ENCODE results near the gene KLF18. TPM values are rescaled to one million over a fixed set of nuclear protein-coding genes. Genes with fewer than 3 reads are reported as not detected.

Gene KLF18
- total RNA-seq (2022) (not detected in 2 replicates), Bru-seq, nascent RNA (not detected), BruChase-seq, experiment 1, labeled RNA remaining after a 2-hour chase (not detected), BruChase-seq, experiment 2, labeled RNA remaining after a 6-hour chase (not detected)
- long read RNA-seq: 0 reads

DNA sequence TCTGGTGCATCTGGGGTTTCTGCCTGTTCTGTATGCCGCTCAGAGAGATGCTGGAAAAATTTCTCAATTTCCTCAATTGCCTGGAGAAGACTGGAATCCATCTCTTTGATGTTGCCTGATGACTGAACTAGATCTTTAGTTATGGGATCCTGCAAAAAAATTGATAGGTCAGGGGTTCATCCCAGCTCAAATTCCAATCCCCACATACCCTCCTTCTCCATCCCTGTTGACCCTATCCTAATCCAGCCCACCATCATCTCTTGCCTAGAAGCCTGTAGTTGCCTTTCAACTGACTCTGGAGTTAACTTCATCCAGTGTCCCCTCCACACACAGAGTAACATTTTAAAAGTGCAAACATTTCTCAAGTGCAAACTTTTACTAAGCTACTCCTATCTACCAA lies at the start of gene KLF18:
KLF18 (minus strand) TSS at position 101 of the 400 bp plus-strand sequence; CDS start at position 101, 0 bp downstream.
- Mint-ChIP-seq H3K9me3 (ENCODE audit: unreplicated experiment) (peaks cover 14% of the 10 kb centered on the region), H3K4me3 (ENCODE audit: unreplicated experiment) (no peak within 1 kb of the TSS), H3K27me3 (ENCODE audit: insufficient read depth, unreplicated experiment) (no peaks in the 10 kb centered on the region), H3K4me1 (ENCODE audit: low read depth, unreplicated experiment) (no peaks in the 10 kb centered on the region), H3K27ac (ENCODE audit: unreplicated experiment) (no peak within 1 kb of the TSS), H3K36me3 (ENCODE audit: insufficient read depth, unreplicated experiment) (no peaks in the 10 kb centered on the region)
- no TSS peak for BruUV-seq (replicated peaks)
- no peaks in the 10 kb centered on the region for H3K36me3 ChIP-seq (ENCODE audit: control insufficient read depth, insufficient read depth, low read length)
- ChIA-PET POLR2A (no interaction called here), CTCF (no interaction called here)
- no peaks in the 10 kb centered on the region for H3K4me1 ChIP-seq
- no peak for DNase-seq
- H3K9me3 ChIP-seq: peaks cover 11% of the 10 kb centered on the region
- H3K4me3 ChIP-seq (ENCODE audit: low read depth, low read length): no peak within 1 kb of the TSS
- H3K27me3 ChIP-seq (replicated peaks; ENCODE audit: control insufficient read depth, insufficient read depth, low read length): no peaks in the 10 kb centered on the region
- TF ChIP-seq, protein P1, sequence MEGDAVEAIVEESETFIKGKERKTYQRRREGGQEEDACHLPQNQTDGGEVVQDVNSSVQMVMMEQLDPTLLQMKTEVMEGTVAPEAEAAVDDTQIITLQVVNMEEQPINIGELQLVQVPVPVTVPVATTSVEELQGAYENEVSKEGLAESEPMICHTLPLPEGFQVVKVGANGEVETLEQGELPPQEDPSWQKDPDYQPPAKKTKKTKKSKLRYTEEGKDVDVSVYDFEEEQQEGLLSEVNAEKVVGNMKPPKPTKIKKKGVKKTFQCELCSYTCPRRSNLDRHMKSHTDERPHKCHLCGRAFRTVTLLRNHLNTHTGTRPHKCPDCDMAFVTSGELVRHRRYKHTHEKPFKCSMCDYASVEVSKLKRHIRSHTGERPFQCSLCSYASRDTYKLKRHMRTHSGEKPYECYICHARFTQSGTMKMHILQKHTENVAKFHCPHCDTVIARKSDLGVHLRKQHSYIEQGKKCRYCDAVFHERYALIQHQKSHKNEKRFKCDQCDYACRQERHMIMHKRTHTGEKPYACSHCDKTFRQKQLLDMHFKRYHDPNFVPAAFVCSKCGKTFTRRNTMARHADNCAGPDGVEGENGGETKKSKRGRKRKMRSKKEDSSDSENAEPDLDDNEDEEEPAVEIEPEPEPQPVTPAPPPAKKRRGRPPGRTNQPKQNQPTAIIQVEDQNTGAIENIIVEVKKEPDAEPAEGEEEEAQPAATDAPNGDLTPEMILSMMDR (IDR thresholded peaks at IDR 0.05; ENCODE audit: insufficient read depth in 1 of 2, low read depth in 1 of 2, low read length in 1 of 2, severe bottlenecking in 1 of 2, unreplicated experiment in 1 of 2): no peak
- intact Hi-C loops (cut with micrococcal nuclease; ENCODE audit: unreplicated experiment): no loop called here

DNA sequence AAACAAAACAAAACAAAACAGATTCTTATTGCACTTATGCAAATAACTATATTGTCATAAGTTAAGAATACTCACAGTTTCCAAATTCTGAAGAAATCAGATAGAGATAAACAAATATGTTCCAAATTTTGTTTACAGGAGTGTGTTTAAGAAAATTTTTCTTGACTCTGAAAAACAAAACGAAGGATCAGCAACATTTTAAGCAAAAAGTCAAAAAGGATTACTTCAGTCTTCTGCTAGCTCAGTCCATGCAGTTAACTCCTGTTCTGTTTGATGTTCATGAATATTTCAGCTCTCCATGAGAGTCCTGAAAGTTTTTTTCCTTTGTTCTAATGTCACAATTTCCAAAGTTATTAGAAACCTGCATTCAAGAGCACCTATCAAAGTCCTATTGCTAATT lies 33.2 kb upstream of the KLF18 start:
- Mint-ChIP-seq H3K27ac (ENCODE audit: unreplicated experiment) (no peak overlapping the region), H3K27me3 (ENCODE audit: insufficient read depth, unreplicated experiment) (no peaks in the 10 kb centered on the region), H3K36me3 (ENCODE audit: insufficient read depth, unreplicated experiment) (no peaks in the 10 kb centered on the region), H3K4me1 (ENCODE audit: low read depth, unreplicated experiment) (peaks cover 4% of the 10 kb centered on the region), H3K4me3 (ENCODE audit: unreplicated experiment) (no peak overlapping the region), H3K9me3 (ENCODE audit: unreplicated experiment) (no peaks in the 10 kb centered on the region)
- intact Hi-C loops (cut with micrococcal nuclease; ENCODE audit: unreplicated experiment): no loop called here
- no peaks in the 10 kb centered on the region for H3K4me1 ChIP-seq
- ChIA-PET CTCF (no interaction called here), POLR2A (no interaction called here)
- no peak overlapping the region for H3K4me3 ChIP-seq (ENCODE audit: low read depth, low read length)
- H3K9me3 ChIP-seq: no peaks in the 10 kb centered on the region
- DNase-seq: no peak
- no peaks in the 10 kb centered on the region for H3K36me3 ChIP-seq (ENCODE audit: control insufficient read depth, insufficient read depth, low read length)
- TF ChIP-seq, protein P1 (IDR thresholded peaks at IDR 0.05; ENCODE audit: insufficient read depth in 1 of 2, low read depth in 1 of 2, low read length in 1 of 2, severe bottlenecking in 1 of 2, unreplicated experiment in 1 of 2): no peak
- BruUV-seq (replicated peaks): no TSS peak
- no peaks in the 10 kb centered on the region for H3K27me3 ChIP-seq (replicated peaks; ENCODE audit: control insufficient read depth, insufficient read depth, low read length)

GRCh38 chr1:44170281-44170823 lies 28.9 kb upstream of the KLF18 start:
- no peaks in the 10 kb centered on the region for H3K9me3 Mint-ChIP-seq (ENCODE audit: unreplicated experiment)
- peaks cover 4% of the 10 kb centered on the region for H3K4me1 Mint-ChIP-seq (ENCODE audit: low read depth, unreplicated experiment)
- H3K27me3 ChIP-seq (replicated peaks; ENCODE audit: control insufficient read depth, insufficient read depth, low read length): no peaks in the 10 kb centered on the region
- no peak for DNase-seq
- no peaks in the 10 kb centered on the region for H3K4me1 ChIP-seq
- CTCF ChIA-PET: interaction anchor here (0.6 kb wide), 1 partner anchor 145 kb away, joined by 3 read pairs; no protein-coding TSS in a partner anchor
- no peak overlapping the region for H3K27ac Mint-ChIP-seq (ENCODE audit: unreplicated experiment)
- TF ChIP-seq, protein P1 (IDR thresholded peaks at IDR 0.05; ENCODE audit: insufficient read depth in 1 of 2, low read depth in 1 of 2, low read length in 1 of 2, severe bottlenecking in 1 of 2, unreplicated experiment in 1 of 2): no peak
- no peaks in the 10 kb centered on the region for H3K36me3 ChIP-seq (ENCODE audit: control insufficient read depth, insufficient read depth, low read length)
- no peak overlapping the region for H3K4me3 Mint-ChIP-seq (ENCODE audit: unreplicated experiment)
- H3K9me3 ChIP-seq: no peaks in the 10 kb centered on the region
- H3K36me3 Mint-ChIP-seq (ENCODE audit: insufficient read depth, unreplicated experiment): no peaks in the 10 kb centered on the region
- H3K4me3 ChIP-seq (ENCODE audit: low read depth, low read length): no peak overlapping the region
- peaks cover 3% of the 10 kb centered on the region for H3K27me3 Mint-ChIP-seq (ENCODE audit: insufficient read depth, unreplicated experiment)
- POLR2A ChIA-PET: no interaction called here
- BruUV-seq (replicated peaks): no TSS peak
- intact Hi-C loops (cut with micrococcal nuclease; ENCODE audit: unreplicated experiment): no loop called here

Measured in Caco-2 (cell line).